ENCODE results near the gene PGAP1. TPM values are rescaled to one million over a fixed set of nuclear protein-coding genes. Genes with fewer than 3 reads are reported as not detected.

The PGAP1 gene
- polyA plus RNA-seq, 4 donors, result 0.54 to 17.8 (median 2.0) TPM

DNA sequence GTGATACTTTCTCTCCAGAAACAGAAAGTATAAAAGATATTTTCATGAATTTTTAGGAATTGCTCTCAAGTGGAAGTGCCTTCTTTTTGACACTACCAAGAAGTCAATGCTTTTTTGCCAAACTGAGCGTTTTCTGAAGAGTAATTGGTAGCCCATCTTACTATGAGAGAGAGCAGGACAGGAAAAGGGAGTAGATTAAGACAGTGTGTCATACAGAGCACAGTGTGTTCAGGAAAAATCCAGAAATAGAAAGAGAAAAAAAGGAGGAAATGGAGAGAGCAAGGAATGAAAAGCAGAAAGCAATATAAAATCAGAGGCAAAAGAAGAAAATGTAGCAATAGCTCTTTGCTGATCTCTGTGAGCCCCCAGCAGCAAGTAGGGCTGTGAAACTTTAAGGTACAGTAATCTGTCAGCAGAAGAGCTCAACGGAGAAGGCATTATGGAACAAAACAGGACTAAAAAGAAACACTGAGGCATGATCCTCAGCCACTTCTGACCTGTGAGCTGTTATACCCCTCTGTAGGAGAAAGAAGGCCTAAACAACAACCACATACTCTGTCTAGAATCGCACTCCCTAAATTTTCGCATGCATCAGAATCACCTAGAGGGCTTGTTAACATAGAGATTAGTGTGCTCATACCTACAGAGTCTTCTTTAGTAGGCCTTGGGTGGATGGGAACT is 15.0 kb upstream of the PGAP1 start:
- Histone ChIP-seq H3K4me3 (ENCODE audit: low read depth in 1 of 3, low read length in 3 of 3) (no peak overlapping the region), H3K27me3 (ENCODE audit: control insufficient read depth in 3 of 3, insufficient read depth in 3 of 3, low read length in 3 of 3) (no peaks in the 10 kb centered on the region), H3K4me1 (ENCODE audit: control insufficient read depth in 3 of 3, insufficient read depth in 2 of 3, low read depth in 1 of 3, low read length in 2 of 3) (no peaks in the 10 kb centered on the region), H3K9me3 (ENCODE audit: control insufficient read depth in 2 of 2, insufficient read depth in 1 of 2, low read depth in 1 of 2, low read length in 1 of 2) (no peaks in the 10 kb centered on the region), H3K27ac (ENCODE audit: low read depth in 1 of 3, low read length in 2 of 3) (no peak overlapping the region), H3K36me3 (ENCODE audit: control insufficient read depth in 3 of 3, insufficient read depth in 2 of 3, low read depth in 1 of 3, low read length in 3 of 3) (no peaks in the 10 kb centered on the region)
- WGBS, 3 donors, result 83 to 92% (median 90%) methylated on average over 4 of the region's 4 CpGs
- FAIRE-seq (no peak), DNase-seq (no peak)

DNA sequence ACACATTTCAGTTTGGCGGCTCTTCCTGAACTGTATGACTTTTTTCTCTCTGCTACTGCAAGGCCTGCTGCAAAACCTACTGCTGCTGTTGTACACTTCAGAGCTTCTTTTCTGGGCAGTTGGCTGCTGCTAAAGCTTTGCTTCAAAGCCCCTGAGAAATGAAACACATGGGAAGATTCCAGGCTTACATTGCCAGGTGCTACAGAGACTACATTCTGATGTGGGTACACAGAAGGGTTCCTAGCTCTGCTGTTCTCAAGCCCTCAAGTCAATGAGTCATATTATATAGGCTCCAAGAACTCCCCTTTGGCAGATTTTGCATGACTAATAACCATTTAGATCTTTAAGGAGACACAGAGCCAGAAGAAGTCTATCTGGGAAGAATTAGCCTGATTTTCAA is 12.9 kb upstream of the PGAP1 start:
- Histone ChIP-seq H3K4me1 (ENCODE audit: control insufficient read depth in 3 of 3, insufficient read depth in 2 of 3, low read depth in 1 of 3, low read length in 2 of 3) (no peaks in the 10 kb centered on the region), H3K9me3 (ENCODE audit: control insufficient read depth in 2 of 2, insufficient read depth in 1 of 2, low read depth in 1 of 2, low read length in 1 of 2) (no peaks in the 10 kb centered on the region), H3K27ac (ENCODE audit: low read depth in 1 of 3, low read length in 2 of 3) (no peak overlapping the region), H3K27me3 (ENCODE audit: control insufficient read depth in 3 of 3, insufficient read depth in 3 of 3, low read length in 3 of 3) (no peaks in the 10 kb centered on the region), H3K36me3 (ENCODE audit: control insufficient read depth in 3 of 3, insufficient read depth in 2 of 3, low read depth in 1 of 3, low read length in 3 of 3) (no peaks in the 10 kb centered on the region), H3K4me3 (ENCODE audit: low read depth in 1 of 3, low read length in 3 of 3) (no peak overlapping the region)
- DNase-seq, result no peak
- FAIRE-seq, result no peak
- WGBS, 3 donors, result 89 to 100% (median 94%) methylated on average over 1 of the region's 1 CpG

DNA sequence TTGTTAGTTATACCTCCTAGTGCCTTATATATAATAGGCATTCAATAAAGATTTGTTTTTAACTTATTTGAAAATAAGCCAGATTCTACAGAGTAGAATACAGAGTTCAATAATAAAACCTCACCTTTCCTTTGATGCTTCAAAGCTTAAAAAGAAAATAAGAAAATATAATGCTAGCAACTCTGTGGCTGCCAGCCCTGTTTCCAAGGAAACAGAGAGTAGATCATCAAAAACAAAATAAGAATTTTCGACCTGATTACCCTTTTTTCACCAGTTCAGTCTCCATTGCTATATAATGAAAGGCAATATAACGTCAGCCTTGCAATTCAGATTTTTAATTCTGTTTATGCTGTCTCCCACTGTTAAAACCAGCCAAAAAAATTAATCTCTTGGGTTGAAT is 8.9 kb upstream of the PGAP1 start:
- DNase-seq (no peak), FAIRE-seq (no peak)
- H3K27me3 ChIP-seq (ENCODE audit: control insufficient read depth in 3 of 3, insufficient read depth in 3 of 3, low read length in 3 of 3), result no peaks in the 10 kb centered on the region
- H3K4me3 ChIP-seq (ENCODE audit: low read depth in 1 of 3, low read length in 3 of 3), result no peak overlapping the region
- no peaks in the 10 kb centered on the region for H3K9me3 ChIP-seq (ENCODE audit: control insufficient read depth in 2 of 2, insufficient read depth in 1 of 2, low read depth in 1 of 2, low read length in 1 of 2)
- 13 to 48% (median 25%) methylated on average over 2 of the region's 2 CpGs for WGBS, 3 donors
- H3K4me1 ChIP-seq (ENCODE audit: control insufficient read depth in 3 of 3, insufficient read depth in 2 of 3, low read depth in 1 of 3, low read length in 2 of 3), result peaks cover 0 to 2% (median 0%) of the 10 kb centered on the region in 3 donors
- no peaks in the 10 kb centered on the region for H3K36me3 ChIP-seq (ENCODE audit: control insufficient read depth in 3 of 3, insufficient read depth in 2 of 3, low read depth in 1 of 3, low read length in 3 of 3)
- no peak overlapping the region for H3K27ac ChIP-seq (ENCODE audit: low read depth in 1 of 3, low read length in 2 of 3)

DNA sequence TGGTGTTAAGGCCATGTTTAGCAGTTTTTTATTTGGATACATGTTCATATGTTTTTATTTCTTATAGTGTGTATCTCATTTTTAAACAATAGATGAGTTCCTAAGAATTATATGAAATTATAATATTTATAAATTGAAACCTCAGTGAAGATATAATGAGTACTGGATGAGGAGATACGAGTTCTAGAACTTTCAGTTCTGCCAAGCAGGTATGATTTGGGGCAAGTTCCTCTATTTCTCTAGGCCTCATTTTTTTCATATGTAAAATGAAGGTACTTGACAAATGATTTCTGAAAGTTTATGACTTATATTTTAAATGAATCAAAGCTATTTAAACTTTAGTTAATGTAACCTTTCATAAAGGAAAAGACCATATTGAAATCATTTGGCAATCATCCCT is 8.2 kb upstream of the PGAP1 start:
- FAIRE-seq (no peak), DNase-seq (no peak)
- no peaks in the 10 kb centered on the region for H3K27me3 ChIP-seq (ENCODE audit: control insufficient read depth in 3 of 3, insufficient read depth in 3 of 3, low read length in 3 of 3)
- no peak overlapping the region for H3K4me3 ChIP-seq (ENCODE audit: low read depth in 1 of 3, low read length in 3 of 3)
- no peak overlapping the region for H3K27ac ChIP-seq (ENCODE audit: low read depth in 1 of 3, low read length in 2 of 3)
- 84 to 98% (median 94%) methylated on average over 1 of the region's 1 CpG for WGBS, 3 donors
- H3K36me3 ChIP-seq (ENCODE audit: control insufficient read depth in 3 of 3, insufficient read depth in 2 of 3, low read depth in 1 of 3, low read length in 3 of 3), result no peaks in the 10 kb centered on the region
- no peaks in the 10 kb centered on the region for H3K9me3 ChIP-seq (ENCODE audit: control insufficient read depth in 2 of 2, insufficient read depth in 1 of 2, low read depth in 1 of 2, low read length in 1 of 2)
- peaks cover 0 to 2% (median 0%) of the 10 kb centered on the region in 3 donors for H3K4me1 ChIP-seq (ENCODE audit: control insufficient read depth in 3 of 3, insufficient read depth in 2 of 3, low read depth in 1 of 3, low read length in 2 of 3)

DNA sequence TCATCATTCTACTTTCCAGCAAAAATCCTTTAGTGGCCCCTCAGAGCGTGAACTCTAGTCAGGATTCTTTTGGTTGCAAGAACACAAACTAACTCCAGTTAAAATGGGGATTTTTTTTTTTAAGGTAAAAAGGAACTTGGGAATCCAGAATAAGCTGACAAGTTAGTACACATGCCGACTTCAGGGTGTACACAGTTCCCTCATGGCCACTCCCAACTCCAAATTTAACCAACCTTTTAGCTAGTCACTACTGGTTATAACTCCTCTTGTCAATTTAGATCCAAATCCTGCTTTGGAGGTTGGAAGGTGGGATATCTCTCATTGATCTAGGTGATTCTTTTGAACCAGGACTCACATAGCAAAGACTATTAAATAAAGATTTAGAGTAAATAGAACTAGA is 5.0 kb upstream of the PGAP1 start:
- FAIRE-seq (no peak), DNase-seq (no peak)
- H3K4me1 ChIP-seq (ENCODE audit: control insufficient read depth in 3 of 3, insufficient read depth in 2 of 3, low read depth in 1 of 3, low read length in 2 of 3), result peaks cover 0 to 2% (median 0%) of the 10 kb centered on the region in 3 donors
- no peak overlapping the region for H3K27ac ChIP-seq (ENCODE audit: low read depth in 1 of 3, low read length in 2 of 3)
- WGBS, 3 donors, result 74 to 77% (median 76%) methylated on average over 2 of the region's 2 CpGs
- no peak overlapping the region for H3K4me3 ChIP-seq (ENCODE audit: low read depth in 1 of 3, low read length in 3 of 3)
- no peaks in the 10 kb centered on the region for H3K9me3 ChIP-seq (ENCODE audit: control insufficient read depth in 2 of 2, insufficient read depth in 1 of 2, low read depth in 1 of 2, low read length in 1 of 2)
- H3K27me3 ChIP-seq (ENCODE audit: control insufficient read depth in 3 of 3, insufficient read depth in 3 of 3, low read length in 3 of 3), result no peaks in the 10 kb centered on the region
- H3K36me3 ChIP-seq (ENCODE audit: control insufficient read depth in 3 of 3, insufficient read depth in 2 of 3, low read depth in 1 of 3, low read length in 3 of 3), result no peaks in the 10 kb centered on the region

DNA sequence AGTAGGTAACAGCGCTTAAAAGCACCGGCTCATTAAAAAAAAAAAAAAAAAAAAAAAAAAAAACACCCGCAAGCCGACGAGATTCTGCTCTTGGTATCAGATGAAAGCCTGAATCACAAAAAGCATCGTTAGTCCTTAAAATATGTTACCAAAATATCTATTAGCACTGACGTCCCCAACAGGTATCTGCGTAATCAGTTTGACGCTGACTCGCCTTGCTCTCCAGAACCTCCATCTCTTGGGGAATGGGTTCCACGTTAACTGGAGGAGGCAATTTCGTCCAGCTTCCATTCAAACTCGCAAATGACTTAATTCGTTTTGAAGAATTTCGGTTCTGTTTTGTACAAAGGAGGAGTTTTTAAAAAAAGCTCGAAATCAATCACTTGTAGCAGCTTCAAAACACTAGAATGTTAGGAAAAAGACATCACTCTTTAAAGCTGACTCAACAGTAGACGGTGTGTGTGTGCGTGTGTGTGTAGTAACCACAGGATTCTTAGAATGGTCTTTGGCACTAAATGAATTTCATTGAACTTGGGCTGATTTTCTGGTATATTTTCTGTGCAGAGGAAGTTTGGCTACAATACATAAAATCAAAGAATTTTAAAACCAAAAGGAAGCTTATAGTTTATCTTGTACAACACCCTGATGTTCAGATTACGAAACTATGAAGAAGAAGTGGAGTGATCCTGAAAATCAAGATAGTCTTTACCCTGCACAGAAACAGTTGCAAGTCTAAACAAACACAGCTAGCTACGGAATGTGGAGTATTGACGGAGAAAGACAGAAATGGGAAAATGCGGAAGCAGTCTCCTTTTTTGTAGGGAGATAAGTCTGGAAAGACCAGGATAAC is 1.1 kb upstream of the PGAP1 start:
- Histone ChIP-seq H3K27ac (ENCODE audit: low read depth in 1 of 3, low read length in 2 of 3) (peak overlapping the region; percentile 59 to 93 (median 71)), H3K36me3 (ENCODE audit: control insufficient read depth in 3 of 3, insufficient read depth in 2 of 3, low read depth in 1 of 3, low read length in 3 of 3) (no peaks in the 10 kb centered on the region), H3K4me1 (ENCODE audit: control insufficient read depth in 3 of 3, insufficient read depth in 2 of 3, low read depth in 1 of 3, low read length in 2 of 3) (peaks cover 0 to 2% (median 0%) of the 10 kb centered on the region in 3 donors), H3K9me3 (ENCODE audit: control insufficient read depth in 2 of 2, insufficient read depth in 1 of 2, low read depth in 1 of 2, low read length in 1 of 2) (no peaks in the 10 kb centered on the region), H3K27me3 (ENCODE audit: control insufficient read depth in 3 of 3, insufficient read depth in 3 of 3, low read length in 3 of 3) (no peaks in the 10 kb centered on the region), H3K4me3 (ENCODE audit: low read depth in 1 of 3, low read length in 3 of 3) (peak overlapping the region; percentile 73 to 90 (median 82))
- FAIRE-seq (no peak), DNase-seq (peak; percentile 43 to 63)
- WGBS, 3 donors, result 2 to 8% (median 6%) methylated on average over 22 of the region's 22 CpGs

DNA sequence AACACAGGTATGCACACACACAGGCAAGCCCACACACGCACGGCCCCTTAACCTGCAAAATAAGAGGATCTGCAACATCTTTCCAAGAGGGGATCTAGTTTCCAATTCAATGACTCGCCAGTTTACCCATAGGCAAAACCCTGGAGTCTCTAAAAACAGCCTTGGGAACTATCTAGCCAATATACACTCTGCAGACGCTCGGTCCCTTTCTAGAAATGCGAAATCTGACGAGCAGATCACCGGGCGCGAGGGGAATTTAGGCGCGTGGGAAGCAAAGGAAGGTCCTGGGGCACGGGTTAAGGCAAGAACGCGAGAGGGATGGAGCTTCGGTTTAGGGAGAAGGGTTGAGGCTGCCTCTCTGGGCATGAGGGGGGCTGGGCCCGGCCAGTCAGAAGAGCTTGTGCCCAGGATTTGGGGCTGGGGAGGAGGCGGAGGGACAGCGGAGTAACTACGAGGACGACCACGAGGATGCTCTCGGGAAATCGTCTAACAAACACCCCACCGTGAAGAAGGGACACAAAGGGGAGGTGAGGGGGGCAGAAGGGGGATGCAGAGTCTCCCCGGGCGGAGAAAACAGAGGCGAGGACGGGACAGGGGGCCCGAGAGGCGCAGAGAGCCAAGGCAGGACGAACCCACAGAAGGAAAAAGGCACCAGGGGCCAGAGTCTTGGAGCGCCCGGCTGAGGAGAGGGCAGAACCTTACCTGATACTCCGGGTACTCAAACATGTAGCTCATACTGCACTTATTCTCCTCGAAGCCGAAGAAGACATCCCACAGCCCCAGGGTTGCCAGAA is 542 bp downstream of the PGAP1 start:
- no peaks in the 10 kb centered on the region for H3K4me1 ChIP-seq (ENCODE audit: control insufficient read depth in 3 of 3, insufficient read depth in 2 of 3, low read depth in 1 of 3, low read length in 2 of 3)
- H3K27me3 ChIP-seq (ENCODE audit: control insufficient read depth in 3 of 3, insufficient read depth in 3 of 3, low read length in 3 of 3), result no peaks in the 10 kb centered on the region

DNA sequence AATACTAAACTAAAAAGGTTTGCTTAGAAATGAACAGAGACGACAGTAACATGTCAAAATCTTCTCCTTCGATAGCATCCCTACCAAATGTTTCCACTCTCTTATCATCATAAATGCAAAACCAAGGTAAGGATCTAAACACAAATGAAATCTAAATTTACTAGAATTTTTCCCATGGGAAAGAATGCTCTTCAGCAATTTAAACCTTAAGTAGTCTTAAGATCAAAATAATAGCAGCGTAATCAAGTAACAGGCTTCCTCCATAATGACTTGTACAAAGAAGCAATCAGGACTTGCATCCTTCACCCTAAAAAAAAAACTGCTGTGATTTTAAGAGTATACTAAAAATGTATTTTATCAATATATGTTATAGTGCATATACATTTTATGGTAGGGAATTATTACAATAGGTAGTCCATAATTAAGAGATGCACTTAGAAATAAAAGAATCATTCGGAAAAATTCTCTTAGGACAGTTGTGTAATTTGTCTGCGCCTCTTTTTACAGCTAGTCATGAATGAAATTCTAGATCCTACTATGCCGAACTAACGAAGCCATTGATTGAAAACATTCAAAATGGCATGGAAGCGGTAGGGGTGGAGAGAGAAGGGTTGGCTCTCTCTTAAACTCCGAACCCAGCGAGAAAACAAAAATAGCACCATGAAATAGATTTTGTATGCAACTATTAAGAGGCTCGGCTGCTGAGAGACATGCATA is 1.3 kb downstream of the PGAP1 start:
- Histone ChIP-seq H3K9me3 (ENCODE audit: control insufficient read depth in 2 of 2, insufficient read depth in 1 of 2, low read depth in 1 of 2, low read length in 1 of 2) (no peaks in the 10 kb centered on the region), H3K27me3 (ENCODE audit: control insufficient read depth in 3 of 3, insufficient read depth in 3 of 3, low read length in 3 of 3) (no peaks in the 10 kb centered on the region), H3K4me1 (ENCODE audit: control insufficient read depth in 3 of 3, insufficient read depth in 2 of 3, low read depth in 1 of 3, low read length in 2 of 3) (no peaks in the 10 kb centered on the region), H3K36me3 (ENCODE audit: control insufficient read depth in 3 of 3, insufficient read depth in 2 of 3, low read depth in 1 of 3, low read length in 3 of 3) (no peaks in the 10 kb centered on the region), H3K27ac (ENCODE audit: low read depth in 1 of 3, low read length in 2 of 3) (peak overlapping the region in 1 of 3 donors; percentile 71), H3K4me3 (ENCODE audit: low read depth in 1 of 3, low read length in 3 of 3) (peak overlapping the region; percentile 73 to 90 (median 82))
- DNase-seq (peak in 1 of 2 donors; percentile 12), FAIRE-seq (no peak)
- WGBS, 3 donors, result 6 to 19% (median 19%) methylated on average over 11 of the region's 11 CpGs

More for the DNA sequence above, 542 bp downstream of the PGAP1 start:
- Histone ChIP-seq H3K36me3 (ENCODE audit: control insufficient read depth in 3 of 3, insufficient read depth in 2 of 3, low read depth in 1 of 3, low read length in 3 of 3) (no peaks in the 10 kb centered on the region), H3K27ac (ENCODE audit: low read depth in 1 of 3, low read length in 2 of 3) (peak overlapping the region; percentile 59 to 77 (median 71)), H3K4me3 (ENCODE audit: low read depth in 1 of 3, low read length in 3 of 3) (peak overlapping the region; percentile 73 to 90 (median 82)), H3K9me3 (ENCODE audit: control insufficient read depth in 2 of 2, insufficient read depth in 1 of 2, low read depth in 1 of 2, low read length in 1 of 2) (no peaks in the 10 kb centered on the region)
- DNase-seq (peak; percentile 31 to 67), FAIRE-seq (no peak)
- WGBS, 3 donors, result 0 to 1% (median 1%) methylated on average over 36 to 37 of the region's 37 CpGs
